HuH-7.5 (cell line): ENCODE results near the gene SHISA7.

Experiments
- DNase-seq: peaks from one replicate; pipeline ENCODE4 v3.0.0; 2011; ENCODE audit warnings: low spot score

The SHISA7 gene

GRCh38 chr19:55482156-55482961 lies 39.3 kb upstream of the SHISA7 start:
- DNase-seq = no peak

- DNase-seq = no peak
Measured at GRCh38 chr19:55481794-55482155, 38.7 kb upstream of the SHISA7 start.

GRCh38 chr19:55481148-55481793 lies 38.2 kb upstream of the SHISA7 start:
- no peak for DNase-seq

- no peak for DNase-seq
Measured at GRCh38 chr19:55479451-55480230, 36.5 kb upstream of the SHISA7 start.

- no peak for DNase-seq
Measured at GRCh38 chr19:55479045-55479444, 35.9 kb upstream of the SHISA7 start.

- no peak for DNase-seq
Measured at GRCh38 chr19:55478364-55478763, 35.3 kb upstream of the SHISA7 start.

GRCh38 chr19:55477905-55478304 lies 34.8 kb upstream of the SHISA7 start:
- no peak for DNase-seq

- peak; percentile 100 for DNase-seq
Measured at GRCh38 chr19:55476100-55476775, 33.1 kb upstream of the SHISA7 start, which contains the start of gene ZNF628. Gene ZNF628, plus strand, starts transcription at chr19:55476617. Its CDS starts 3,294 bp downstream, at chr19:55479911.

GRCh38 chr19:55474269-55475265 lies 31.5 kb upstream of the SHISA7 start:
- DNase-seq = no peak

GRCh38 chr19:55473225-55474012 lies 30.3 kb upstream of the SHISA7 start:
- no peak for DNase-seq

GRCh38 chr19:55472463-55472862 lies 29.4 kb upstream of the SHISA7 start:
- DNase-seq = no peak

- DNase-seq = no peak
Measured at GRCh38 chr19:55471266-55471665, 28.2 kb upstream of the SHISA7 start.

GRCh38 chr19:55468054-55468393 lies 24.9 kb upstream of the SHISA7 start:
- DNase-seq = no peak

GRCh38 chr19:55467236-55468053 lies 24.3 kb upstream of the SHISA7 start:
- peak; percentile 88 for DNase-seq

GRCh38 chr19:55466241-55466614 lies 23.1 kb upstream of the SHISA7 start:
- DNase-seq = no peak

- DNase-seq = no peak
Measured at GRCh38 chr19:55465460-55466240, 22.6 kb upstream of the SHISA7 start.

GRCh38 chr19:55464662-55465054 lies 21.6 kb upstream of the SHISA7 start, which contains the start of gene C19orf85:
Gene C19orf85, minus strand, starts transcription at chr19:55464751. Its CDS starts 197 bp downstream, at chr19:55464554.
- DNase-seq = no peak

- DNase-seq = no peak
Measured at GRCh38 chr19:55464039-55464661, 21.1 kb upstream of the SHISA7 start.
